ENCODE measurements around the gene TXNL1. TPM values are rescaled to one million over a fixed set of nuclear protein-coding genes. Genes with fewer than 3 reads are reported as not detected.
"Not testable (repeated sequence)": the region's sequence is repeated elsewhere in the genome, so short reads cannot be mapped to it uniquely, and the experiment has no call there.

The TXNL1 gene
- total RNA-seq, 1 donor from 2014 or later, result 117 TPM

DNA sequence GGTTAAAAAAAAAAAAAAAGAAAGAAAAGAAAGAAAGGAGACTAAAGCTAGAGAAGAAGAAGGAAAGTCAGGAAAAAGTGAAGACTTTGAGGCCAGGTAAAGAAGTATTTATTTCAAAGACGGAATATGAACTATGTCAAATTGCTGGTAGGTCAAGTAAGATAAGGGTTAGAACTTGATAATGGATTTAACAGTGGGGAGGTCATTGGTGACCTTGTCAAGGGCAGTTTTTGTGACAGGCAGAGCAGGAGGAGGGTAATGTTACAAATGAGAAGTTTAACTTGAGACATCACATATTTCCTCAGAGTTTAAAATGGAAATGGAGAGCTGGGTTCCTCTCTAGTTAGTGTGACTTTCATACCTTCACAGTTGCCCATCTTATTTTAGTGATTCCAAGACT lies 22.3 kb upstream of the TXNL1 start:
- Histone ChIP-seq H3K27me3 (ENCODE audit: low read depth) (no peaks in the 10 kb centered on the region), H3K36me3 (no peaks in the 10 kb centered on the region), H3K4me1 (peaks cover 29% of the 10 kb centered on the region), H3K9me3 (replicated peaks) (no peaks in the 10 kb centered on the region), H3K27ac (replicated peaks) (peak overlapping the region; percentile 2), H3K4me3 (no peak overlapping the region)
- TF ChIP-seq, protein P1, sequence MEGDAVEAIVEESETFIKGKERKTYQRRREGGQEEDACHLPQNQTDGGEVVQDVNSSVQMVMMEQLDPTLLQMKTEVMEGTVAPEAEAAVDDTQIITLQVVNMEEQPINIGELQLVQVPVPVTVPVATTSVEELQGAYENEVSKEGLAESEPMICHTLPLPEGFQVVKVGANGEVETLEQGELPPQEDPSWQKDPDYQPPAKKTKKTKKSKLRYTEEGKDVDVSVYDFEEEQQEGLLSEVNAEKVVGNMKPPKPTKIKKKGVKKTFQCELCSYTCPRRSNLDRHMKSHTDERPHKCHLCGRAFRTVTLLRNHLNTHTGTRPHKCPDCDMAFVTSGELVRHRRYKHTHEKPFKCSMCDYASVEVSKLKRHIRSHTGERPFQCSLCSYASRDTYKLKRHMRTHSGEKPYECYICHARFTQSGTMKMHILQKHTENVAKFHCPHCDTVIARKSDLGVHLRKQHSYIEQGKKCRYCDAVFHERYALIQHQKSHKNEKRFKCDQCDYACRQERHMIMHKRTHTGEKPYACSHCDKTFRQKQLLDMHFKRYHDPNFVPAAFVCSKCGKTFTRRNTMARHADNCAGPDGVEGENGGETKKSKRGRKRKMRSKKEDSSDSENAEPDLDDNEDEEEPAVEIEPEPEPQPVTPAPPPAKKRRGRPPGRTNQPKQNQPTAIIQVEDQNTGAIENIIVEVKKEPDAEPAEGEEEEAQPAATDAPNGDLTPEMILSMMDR (IDR thresholded peaks at IDR 0.05; ENCODE audit: borderline replicate concordance), result no peak
- no peak for DNase-seq
- intact Hi-C loops (cut with micrococcal nuclease), result no loop called here

DNA sequence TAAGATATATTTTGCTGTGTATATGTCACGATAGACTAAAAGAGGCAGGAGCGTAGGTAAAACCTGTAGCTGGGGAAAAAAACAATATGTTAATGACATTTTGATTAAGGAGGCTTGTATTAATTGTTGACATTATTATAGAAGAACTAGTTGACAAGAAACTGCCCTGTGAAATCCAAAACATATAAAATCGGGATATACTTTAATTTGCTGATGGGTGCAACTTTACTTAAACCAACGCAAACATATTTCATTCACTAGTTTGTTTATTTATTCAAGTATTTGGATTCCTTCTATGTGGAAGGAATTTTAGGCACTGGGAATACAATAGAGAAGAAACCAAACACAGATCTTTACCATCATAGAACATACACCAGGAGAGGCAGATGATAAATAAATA lies 20.7 kb upstream of the TXNL1 start:
- no peaks in the 10 kb centered on the region for H3K9me3 ChIP-seq (replicated peaks)
- H3K36me3 ChIP-seq, result no peaks in the 10 kb centered on the region
- no peak for DNase-seq
- no peak overlapping the region for H3K4me3 ChIP-seq
- no peaks in the 10 kb centered on the region for H3K27me3 ChIP-seq (ENCODE audit: low read depth)
- peaks cover 29% of the 10 kb centered on the region for H3K4me1 ChIP-seq
- intact Hi-C loops (cut with micrococcal nuclease), result no loop called here
- H3K27ac ChIP-seq (replicated peaks), result no peak overlapping the region
- TF ChIP-seq, protein P1 (IDR thresholded peaks at IDR 0.05; ENCODE audit: borderline replicate concordance), result no peak

DNA sequence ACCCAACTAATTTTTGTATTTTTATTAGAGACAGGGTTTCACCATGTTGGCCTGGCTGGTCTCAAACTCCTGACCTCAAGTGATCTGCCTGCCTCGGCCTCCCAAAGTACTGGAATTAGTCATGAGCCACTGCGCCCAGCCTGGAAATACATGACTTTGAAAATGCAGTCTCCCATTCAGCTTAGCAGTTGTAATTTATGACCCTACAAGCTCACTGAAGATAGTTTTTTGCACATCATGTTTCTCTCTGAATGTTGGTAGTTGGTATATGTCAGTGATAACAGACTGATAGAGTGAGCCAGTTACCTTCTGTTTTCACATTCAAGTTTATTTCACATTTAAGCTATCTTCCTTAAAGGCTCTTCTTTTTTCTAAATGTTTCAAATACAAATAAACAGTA lies 19.9 kb upstream of the TXNL1 start:
- TF ChIP-seq, protein P1 (IDR thresholded peaks at IDR 0.05; ENCODE audit: borderline replicate concordance), result no peak
- Histone ChIP-seq H3K27me3 (ENCODE audit: low read depth) (no peaks in the 10 kb centered on the region), H3K9me3 (replicated peaks) (no peaks in the 10 kb centered on the region), H3K4me3 (no peak overlapping the region), H3K36me3 (no peaks in the 10 kb centered on the region), H3K27ac (replicated peaks) (no peak overlapping the region), H3K4me1 (peaks cover 31% of the 10 kb centered on the region)
- no peak for DNase-seq
- intact Hi-C loops (cut with micrococcal nuclease), result no loop called here

DNA sequence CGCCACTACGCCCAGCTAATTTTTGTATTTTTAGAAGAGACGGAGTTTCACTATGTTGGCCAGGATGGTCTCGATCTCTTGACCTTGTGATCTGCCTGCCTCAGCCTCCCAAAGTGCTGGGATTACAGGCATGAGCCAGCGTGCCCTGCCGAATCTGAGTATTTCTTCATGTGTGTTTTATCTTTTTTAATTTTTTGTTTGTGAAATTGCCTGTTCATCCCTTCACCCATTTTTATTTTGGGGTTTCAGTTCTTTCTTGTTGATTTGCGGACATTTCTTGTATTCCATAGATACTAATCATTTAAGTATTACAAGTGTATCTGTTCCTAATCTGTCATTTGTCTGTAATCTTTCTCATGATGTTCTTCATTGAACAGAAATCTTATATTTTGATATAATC lies 15.9 kb upstream of the TXNL1 start:
- H3K4me1 ChIP-seq, result peaks cover 31% of the 10 kb centered on the region
- H3K27ac ChIP-seq (replicated peaks); intact Hi-C loops (cut with micrococcal nuclease); DNase-seq; H3K27me3 ChIP-seq (ENCODE audit: low read depth); H3K36me3 ChIP-seq; H3K9me3 ChIP-seq (replicated peaks); H3K4me3 ChIP-seq: not testable (repeated sequence)

DNA sequence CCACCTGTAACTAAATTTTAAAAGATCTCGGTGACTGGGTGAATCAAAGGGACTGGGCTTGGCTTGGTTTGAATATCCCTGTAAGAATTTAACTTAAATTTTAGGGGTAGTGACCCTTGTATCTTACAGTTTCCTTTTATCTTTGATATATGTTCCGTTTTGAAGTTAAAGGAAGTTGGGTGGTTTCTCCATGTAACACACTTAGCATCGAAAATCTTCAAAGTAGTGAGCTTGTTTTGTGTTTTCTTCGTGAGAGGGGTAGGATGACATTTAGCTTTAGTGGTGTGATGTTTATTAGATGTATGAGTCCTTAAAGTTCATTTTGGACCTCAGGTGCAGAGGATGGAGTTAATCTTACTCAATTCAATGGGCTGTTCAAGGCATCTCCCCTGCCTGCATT lies 14.4 kb upstream of the TXNL1 start:
- H3K36me3 ChIP-seq, result no peaks in the 10 kb centered on the region
- peak overlapping the region; percentile 90 for H3K27ac ChIP-seq (replicated peaks)
- intact Hi-C loops (cut with micrococcal nuclease), result no loop called here
- no peak for DNase-seq
- no peaks in the 10 kb centered on the region for H3K27me3 ChIP-seq (ENCODE audit: low read depth)
- peaks cover 31% of the 10 kb centered on the region for H3K4me1 ChIP-seq
- TF ChIP-seq, protein P1 (IDR thresholded peaks at IDR 0.05; ENCODE audit: borderline replicate concordance), result no peak
- H3K4me3 ChIP-seq, result peak overlapping the region; percentile 88
- no peaks in the 10 kb centered on the region for H3K9me3 ChIP-seq (replicated peaks)

DNA sequence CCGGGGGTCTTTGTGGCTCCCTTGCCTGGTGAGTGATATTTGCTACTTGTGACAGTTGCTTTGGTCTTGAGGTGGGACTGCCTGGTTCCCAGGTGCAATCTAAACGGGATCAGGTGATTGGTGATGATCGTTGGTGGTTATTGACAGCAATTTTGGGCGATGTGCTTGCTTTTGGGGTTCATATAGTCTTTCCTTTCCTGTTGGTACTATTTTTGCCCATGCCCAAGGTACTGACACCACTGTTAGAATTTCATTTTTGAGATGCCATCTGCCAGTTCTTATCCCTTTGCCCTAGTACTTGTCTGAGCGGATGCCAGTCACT lies 13.3 kb upstream of the TXNL1 start:
- Histone ChIP-seq H3K27me3 (ENCODE audit: low read depth) (no peaks in the 10 kb centered on the region), H3K4me3 (peak overlapping the region; percentile 88), H3K9me3 (replicated peaks) (no peaks in the 10 kb centered on the region), H3K36me3 (no peaks in the 10 kb centered on the region), H3K4me1 (peaks cover 31% of the 10 kb centered on the region), H3K27ac (replicated peaks) (peak overlapping the region; percentile 90)
- TF ChIP-seq, protein P1 (IDR thresholded peaks at IDR 0.05; ENCODE audit: borderline replicate concordance), result no peak
- intact Hi-C loops (cut with micrococcal nuclease), result no loop called here
- no peak for DNase-seq
